Fibroblast of pulmonary artery (primary cell): Measurements from ENCODE around the gene EN2.

Source experiments
- DNase-seq: peaks from one replicate; pipeline ENCODE4 v3.0.0-alpha.2; 2010; ENCODE audit warnings: low read depth
- H3K4me3 ChIP-seq: replicated peaks from 2 replicates; pipeline ENCODE4 v1.5.1; 2011; ENCODE audit warnings: low read depth, mild to moderate bottlenecking, control low read depth, low read length, moderate library complexity
- TF ChIP-seq, protein P1 (sequence below): IDR thresholded peaks from 2 replicates; pipeline ENCODE4 v1.5.1; 2011; ENCODE audit warnings: mild to moderate bottlenecking, control low read depth, low read length, inconsistent platforms; ENCODE audit errors: missing control alignments

Gene EN2

GRCh38 chr7:155508376-155509358, 50.7 kb downstream of the EN2 start:
- TF ChIP-seq, protein P1, sequence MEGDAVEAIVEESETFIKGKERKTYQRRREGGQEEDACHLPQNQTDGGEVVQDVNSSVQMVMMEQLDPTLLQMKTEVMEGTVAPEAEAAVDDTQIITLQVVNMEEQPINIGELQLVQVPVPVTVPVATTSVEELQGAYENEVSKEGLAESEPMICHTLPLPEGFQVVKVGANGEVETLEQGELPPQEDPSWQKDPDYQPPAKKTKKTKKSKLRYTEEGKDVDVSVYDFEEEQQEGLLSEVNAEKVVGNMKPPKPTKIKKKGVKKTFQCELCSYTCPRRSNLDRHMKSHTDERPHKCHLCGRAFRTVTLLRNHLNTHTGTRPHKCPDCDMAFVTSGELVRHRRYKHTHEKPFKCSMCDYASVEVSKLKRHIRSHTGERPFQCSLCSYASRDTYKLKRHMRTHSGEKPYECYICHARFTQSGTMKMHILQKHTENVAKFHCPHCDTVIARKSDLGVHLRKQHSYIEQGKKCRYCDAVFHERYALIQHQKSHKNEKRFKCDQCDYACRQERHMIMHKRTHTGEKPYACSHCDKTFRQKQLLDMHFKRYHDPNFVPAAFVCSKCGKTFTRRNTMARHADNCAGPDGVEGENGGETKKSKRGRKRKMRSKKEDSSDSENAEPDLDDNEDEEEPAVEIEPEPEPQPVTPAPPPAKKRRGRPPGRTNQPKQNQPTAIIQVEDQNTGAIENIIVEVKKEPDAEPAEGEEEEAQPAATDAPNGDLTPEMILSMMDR: no peak
- no peak for DNase-seq
- no peak overlapping the region for H3K4me3 ChIP-seq

- no peak overlapping the region for H3K4me3 ChIP-seq
- TF ChIP-seq, protein P1: no peak
- no peak for DNase-seq
These were observed 51.4 kb downstream of the EN2 start for GRCh38 chr7:155509359-155509724.

DNA sequence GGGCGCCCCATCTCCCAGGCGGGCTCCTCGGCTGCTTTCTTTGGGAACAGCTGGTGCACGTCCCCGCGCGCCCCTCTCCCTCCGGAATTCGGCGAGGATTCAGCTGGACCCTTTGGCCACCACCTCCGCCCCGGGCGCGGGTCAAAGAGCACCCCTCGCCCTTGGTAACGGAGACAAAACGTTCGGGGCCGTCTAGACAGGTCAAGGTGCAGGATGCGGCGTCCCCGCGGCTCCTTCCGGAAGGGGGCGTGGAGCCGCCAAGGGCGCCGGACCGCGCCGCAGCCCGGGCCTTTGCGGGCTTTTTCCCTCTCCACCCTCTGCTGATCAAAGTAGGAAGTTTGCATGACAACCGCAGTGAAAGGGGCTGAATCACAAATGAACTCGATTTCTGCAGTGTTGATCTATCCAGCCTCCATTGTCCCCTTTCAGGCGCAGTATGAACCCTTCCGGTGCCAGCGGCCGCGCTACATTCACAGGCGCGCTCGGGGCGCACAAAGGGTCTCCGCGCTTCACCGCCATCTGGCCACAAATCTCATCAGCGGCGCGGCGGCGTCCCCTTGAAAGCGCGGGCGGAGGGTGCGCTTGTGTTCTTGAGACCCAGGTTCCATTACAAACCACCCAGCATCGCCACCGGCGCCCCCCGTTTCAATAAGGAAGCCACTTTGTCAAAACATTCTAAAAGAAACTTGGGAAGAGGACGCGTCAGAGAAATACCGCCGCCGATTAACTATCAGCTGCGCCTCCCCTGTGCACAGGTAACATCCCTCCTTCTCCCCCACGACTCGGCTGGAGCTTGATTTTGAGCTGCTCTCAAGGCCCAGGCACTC, 52.0 kb downstream of the EN2 start:
- TF ChIP-seq, protein P1: no peak
- no peak overlapping the region for H3K4me3 ChIP-seq
- no peak for DNase-seq

GRCh38 chr7:155510975-155511701, 53.2 kb downstream of the EN2 start:
- DNase-seq: no peak
- TF ChIP-seq, protein P1: no peak
- no peak overlapping the region for H3K4me3 ChIP-seq

DNA sequence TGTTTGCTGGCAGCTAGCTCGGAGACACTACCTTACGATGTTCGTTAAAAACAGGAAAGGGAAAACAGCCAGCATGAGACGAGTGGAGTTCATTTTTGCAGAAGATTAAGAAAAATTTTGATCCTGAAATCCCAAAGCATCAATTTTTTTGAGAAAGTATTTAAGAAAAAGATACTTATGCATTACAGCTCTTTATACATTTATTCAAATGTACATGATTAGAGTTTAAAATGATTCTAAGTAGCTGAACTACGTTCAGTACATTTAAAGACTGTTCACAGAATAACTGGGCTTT, 53.7 kb downstream of the EN2 start:
- no peak for DNase-seq
- no peak overlapping the region for H3K4me3 ChIP-seq
- TF ChIP-seq, protein P1: no peak

GRCh38 chr7:155512246-155512887, 54.4 kb downstream of the EN2 start:
- no peak overlapping the region for H3K4me3 ChIP-seq
- TF ChIP-seq, protein P1: no peak
- no peak for DNase-seq
